GM20431 (cell line): Measurements from ENCODE around the gene RAB9A.
"Not testable (repeated sequence)": the region's sequence is repeated elsewhere in the genome, so short reads cannot be mapped to it uniquely, and the experiment has no call there.

Experiments
- in situ Hi-C: fragments of 300-500 bp; cut with MseI, MboI; formaldehyde crosslinking; loops from one replicate; pipeline ENCODE4 v1.15.0; 2020; ENCODE audit warnings: low sequenced_read_pairs; ENCODE audit not compliant: unreplicated experiment

Gene RAB9A

DNA sequence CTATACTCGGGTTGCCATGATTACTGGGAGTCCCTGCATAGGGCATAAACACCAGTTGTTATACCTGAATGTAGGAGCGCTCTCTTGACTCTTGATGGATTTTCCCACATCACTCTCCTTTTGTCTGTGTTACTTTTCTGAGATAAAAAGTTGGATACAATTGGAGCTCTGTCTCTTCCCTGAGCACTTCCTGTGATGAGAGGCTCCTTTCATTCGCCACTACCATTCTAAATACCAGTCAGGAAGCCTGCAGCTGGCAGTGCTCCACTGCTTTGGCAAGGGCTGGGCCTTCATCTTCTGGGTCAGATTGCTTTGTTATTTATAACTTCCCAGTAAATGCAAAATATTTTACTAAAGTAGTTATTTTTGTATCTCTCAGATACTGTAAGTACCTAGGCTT lies 22.1 kb upstream of the RAB9A start:
- in situ Hi-C loops: loop anchor here (25.0 kb wide), 1 partner anchor 370 kb away; the partner anchor contains the start of gene GEMIN8

DNA sequence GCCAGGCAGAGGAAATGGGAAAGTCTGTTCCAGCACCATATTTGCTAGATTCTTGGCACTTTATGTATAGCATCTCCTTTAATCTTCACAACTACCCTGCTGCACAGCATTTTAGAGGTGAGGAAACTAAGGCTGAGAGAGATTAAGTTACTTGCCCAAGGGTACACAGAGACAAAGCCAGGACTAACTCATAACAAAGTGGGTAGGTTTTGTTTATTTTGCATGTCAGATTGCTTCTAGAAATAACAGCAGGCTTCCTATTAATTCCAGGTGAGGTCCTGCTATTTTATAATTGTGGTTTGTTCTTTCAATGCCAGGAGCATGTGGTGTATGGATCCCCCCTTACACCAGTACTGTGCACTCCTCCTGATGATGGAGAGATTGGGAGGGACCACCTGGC lies 21.0 kb upstream of the RAB9A start:
- in situ Hi-C loops: loop anchor here (25.0 kb wide), 1 partner anchor 369 kb away; the partner anchor contains the start of gene GEMIN8

DNA sequence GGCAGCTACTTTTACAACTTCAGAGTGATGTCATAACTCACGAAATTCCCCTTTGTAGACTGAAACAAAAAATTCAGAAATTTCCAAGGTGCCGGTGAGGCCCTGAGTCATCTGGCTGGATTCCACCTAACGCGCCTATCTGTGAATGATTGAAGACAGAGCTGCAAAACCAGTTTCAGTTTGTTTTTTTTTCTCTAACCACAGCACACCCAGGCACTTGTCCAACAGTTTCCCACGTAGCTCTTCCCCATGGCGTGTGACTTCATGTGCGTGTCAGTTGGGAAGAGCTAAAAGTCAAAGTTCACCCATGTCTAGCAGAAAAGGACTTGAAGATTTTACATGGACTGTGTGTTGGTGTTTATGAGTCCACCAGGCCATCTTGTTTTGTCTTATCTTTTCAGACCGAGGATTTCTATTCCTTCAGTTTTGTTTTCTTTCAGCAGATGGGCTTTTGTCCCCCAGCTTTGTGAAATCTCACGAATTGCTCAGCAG lies 19.6 kb upstream of the RAB9A start:
- in situ Hi-C loops: loop anchor here (25.0 kb wide), 1 partner anchor 368 kb away; the partner anchor contains the start of gene GEMIN8

DNA sequence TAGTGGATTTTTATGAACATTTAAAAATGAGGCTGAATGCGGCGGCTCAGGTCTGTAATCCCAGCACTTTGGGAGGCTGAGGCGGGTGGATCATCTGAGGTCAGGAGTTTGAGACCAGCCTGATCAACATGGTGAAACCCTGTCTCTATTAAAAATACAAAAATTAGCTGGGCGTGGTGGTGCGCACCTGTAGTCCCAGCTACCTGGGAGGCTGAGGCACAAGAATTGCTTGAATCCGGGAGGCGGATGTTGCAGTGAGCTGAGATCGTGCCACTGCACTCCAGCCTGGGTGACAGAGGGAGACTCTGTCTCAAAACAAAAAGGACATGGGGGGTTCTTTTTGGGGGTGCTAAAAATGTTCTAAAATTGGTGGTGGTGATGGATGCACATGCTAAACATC lies 19.2 kb upstream of the RAB9A start:
- in situ Hi-C loops: loop anchor here (25.0 kb wide), 1 partner anchor 368 kb away; the partner anchor contains the start of gene GEMIN8

DNA sequence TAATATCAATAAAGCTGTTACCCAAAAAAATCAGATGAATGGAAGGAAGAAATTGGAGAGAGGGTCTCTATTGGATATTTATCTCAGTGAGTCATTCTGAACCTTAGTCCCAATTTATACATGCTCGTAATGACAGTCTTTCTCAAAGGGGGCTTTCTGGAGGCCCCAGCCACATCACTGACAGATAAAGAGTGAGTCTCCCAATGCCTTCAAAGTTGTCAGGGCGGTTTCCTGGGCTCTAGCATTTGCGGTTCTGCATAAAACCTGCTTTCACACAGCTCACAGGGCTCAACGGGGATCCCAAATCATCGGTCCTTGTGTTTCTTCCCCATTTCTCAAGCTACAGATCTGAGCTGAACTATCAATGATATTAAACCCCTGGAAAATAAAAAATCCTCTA lies 18.7 kb upstream of the RAB9A start:
- in situ Hi-C loops: loop anchor here (25.0 kb wide), 1 partner anchor 367 kb away; the partner anchor contains the start of gene GEMIN8

DNA sequence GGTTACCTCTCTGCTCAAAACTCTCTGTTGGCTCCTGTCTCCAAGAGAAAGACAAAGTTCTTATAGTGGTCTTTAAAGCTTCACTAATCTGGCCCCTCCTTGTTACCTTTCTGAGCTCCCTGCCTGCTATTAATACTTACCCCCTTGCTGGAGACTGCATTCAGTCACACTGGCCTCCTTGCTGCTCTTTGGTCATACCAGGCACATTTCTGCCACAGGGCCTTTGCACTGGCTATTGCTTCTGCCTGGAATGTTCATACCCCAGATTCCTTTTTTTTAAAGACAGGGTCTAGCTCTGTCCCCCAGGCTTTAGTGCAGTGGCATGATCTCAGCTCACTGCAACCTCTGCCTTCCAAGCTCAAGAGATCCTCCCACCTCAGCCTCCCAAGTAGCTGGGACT lies 15.9 kb upstream of the RAB9A start:
- in situ Hi-C loops: loop anchor here (25.0 kb wide), 1 partner anchor 364 kb away; the partner anchor contains the start of gene GEMIN8

DNA sequence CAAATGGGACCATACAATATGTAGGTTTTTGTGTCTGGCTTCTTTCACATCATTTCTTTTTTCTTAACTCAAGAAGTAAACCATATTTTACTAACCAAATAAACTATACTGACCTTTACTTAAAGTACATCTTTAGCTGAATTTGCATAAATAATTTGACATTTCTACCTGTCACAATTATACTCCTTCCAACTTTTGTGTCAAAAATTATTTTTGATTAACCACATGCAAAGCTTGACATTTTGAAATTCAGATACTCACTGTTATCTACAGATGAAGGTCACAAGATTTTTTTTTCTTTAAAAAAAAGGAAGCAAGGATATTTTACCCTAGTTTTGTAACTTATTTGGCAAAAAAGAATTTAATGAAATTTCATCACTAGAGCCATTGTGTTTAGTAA lies 12.0 kb upstream of the RAB9A start:
- in situ Hi-C loops: no loop called here

DNA sequence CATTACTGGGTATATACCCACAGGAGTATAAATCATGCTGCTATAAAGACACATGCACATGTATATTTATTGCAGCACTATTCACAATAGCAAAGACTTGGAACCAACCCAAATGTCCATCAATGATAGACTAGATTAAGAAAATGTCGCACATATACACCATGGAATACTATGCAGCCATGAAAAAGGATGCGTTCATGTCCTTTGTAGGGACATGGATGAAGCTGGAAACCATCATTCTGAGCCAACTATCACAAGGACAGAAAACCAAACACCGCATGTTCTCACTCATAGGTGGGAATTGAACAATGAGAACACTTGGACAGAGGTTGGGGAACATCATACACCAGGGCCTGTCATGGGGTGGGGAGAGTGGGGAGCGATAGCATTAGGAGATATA lies 9.2 kb upstream of the RAB9A start:
- in situ Hi-C loops: not testable (repeated sequence)

DNA sequence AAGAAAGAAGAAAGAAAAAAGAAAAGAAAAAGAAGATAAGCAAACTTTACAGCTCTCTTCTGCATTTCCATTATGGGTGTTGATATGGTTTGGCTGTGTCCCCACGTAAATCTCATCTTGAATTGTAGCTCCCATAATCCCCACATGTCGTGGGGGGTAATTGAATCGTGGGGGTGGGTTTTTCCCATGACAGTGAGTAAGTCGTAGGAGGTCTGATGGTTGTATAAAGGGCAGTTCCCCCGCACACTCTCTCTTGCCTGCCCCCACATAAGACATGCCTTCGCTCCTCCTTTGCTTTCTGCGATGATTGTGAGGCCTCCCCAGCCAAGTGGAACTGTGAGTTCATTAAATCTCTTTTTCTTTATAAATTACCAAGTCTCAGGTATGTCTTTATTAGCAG lies 7.3 kb upstream of the RAB9A start:
- in situ Hi-C loops: no loop called here

DNA sequence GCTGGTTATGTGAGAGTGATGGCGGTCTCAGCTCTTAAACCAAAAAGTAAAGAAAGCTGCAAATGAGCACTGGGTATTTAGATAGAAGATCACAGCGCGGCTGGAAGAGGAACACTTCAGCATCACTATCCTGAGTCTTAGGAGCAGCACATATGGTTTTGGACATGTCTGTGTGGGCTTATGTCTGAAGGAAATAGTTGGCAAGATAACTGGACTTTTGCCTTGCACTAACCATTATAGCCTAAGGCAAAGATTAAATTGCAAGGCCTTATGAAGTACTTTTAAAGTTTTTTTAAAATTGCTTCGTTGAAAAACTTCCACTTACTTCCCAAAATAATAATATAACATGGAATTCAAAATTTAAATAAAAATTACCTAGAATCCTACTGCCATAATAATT lies 4.6 kb upstream of the RAB9A start:
- in situ Hi-C loops: no loop called here

DNA sequence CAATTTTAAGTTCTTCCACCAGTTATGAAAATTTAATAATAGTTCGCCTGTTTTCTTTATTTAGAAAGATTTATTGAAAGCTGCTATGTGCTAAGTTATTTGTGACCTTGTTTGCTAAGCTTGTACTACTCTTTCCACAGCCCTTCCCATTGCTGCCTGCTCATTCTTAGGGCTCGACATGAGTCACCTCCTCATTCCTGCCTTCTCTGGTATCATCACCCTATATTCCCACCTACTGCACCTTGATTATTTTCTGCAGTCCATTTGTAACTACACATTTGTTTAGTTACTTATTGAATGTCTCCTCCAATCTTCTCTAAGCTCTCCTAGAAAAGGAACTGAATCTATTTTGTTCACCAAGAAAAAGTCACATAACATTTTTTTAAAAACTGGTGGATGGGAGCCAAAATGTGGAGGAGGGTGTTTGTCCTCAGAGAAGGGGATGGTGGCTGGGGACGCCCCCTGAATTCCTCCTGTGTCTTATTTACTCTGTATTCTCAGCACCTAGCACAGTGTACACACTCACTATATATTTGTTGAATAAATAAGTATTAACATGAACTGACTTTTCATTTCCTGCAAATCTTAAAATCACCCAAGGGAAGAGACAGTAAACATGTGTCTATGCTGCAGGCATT lies 3.7 kb upstream of the RAB9A start:
- in situ Hi-C loops: no loop called here

DNA sequence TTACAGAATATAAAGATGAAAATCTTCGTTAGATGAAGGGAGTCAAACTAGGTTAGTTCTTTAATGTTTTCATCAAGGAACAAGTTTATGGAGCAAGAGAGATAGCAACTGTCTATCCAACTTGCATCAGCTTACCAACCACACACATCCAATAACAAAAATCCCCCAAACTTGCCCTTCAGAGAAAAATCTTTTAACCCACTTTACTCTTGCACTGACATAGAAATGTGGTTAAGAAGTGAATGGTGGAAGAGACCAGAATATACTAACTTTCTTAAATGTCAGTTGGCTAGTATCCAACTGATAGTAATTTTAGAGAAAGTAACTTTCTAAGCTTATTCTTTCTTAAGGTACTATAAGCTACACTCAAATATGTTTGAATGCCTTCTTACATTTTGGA lies 1.7 kb upstream of the RAB9A start:
- in situ Hi-C loops: no loop called here

DNA sequence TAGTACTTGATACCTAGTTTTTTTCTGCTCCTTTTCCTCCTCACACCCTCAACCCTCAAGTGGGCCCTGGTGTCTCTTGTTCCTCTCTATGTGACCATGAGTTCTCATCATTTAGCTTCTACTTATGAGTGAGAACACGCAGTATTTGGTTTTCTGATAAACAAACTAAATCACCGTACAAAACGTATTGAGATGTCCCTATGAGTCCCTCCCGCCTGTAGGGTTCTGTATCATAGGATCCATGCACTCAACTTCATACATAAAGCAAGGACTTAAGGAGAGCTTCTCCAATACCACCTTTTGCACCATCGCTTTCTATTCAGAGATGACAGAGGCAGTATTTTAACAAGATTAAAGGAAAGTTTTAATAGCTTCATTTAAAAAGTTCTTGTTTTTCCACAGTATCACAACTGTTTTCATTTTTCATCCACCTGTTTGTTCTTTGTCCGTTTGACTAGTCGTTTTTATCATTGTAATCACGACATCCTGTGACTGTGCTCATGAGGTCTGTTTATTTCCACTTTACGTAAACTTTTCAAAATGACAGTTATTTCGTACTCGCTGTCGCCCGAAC lies 457 bp upstream of the RAB9A start:
- in situ Hi-C loops: no loop called here

DNA sequence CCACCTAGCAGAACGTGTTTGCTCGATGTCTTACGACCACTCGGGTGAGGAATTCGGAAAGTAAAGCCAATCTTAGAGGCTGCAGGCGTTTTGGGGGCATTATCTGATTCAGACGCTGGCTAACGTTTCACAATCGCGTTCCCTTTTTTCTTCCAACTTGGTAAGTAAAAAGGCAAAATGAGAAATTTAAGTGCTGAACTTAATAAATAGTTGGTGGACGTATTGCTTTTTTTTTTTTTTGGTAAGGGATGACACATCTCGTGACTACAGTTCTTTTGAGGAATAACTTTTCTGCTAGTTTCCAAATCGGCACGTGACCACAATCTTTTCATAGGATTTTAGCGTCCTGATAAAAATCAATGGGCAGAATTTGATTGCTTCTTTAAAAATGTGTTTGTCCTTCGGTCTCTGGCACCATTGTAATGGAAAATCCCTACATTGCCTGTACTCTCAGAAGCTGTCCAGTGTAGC lies 848 bp downstream of the RAB9A start:
- in situ Hi-C loops: no loop called here

DNA sequence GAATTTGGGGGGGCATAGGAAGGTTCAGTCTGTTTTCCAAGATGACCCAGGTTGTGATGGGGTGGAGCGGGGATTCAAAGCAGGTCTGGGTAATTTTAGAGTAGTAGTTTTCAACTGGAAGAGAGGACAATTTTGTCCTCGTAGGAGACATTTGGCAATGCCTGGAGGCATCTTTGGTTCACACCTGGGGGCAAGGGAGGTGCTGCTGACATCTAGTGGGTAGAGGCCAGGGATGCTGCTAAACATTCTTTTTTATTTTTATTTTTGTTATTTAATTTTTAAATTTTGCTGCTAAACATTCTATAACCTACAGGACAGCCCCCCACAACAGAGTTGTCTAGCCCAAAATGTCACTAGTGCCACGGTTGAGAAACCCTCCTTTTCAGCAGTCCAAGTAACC lies 1.9 kb downstream of the RAB9A start:
- in situ Hi-C loops: no loop called here

DNA sequence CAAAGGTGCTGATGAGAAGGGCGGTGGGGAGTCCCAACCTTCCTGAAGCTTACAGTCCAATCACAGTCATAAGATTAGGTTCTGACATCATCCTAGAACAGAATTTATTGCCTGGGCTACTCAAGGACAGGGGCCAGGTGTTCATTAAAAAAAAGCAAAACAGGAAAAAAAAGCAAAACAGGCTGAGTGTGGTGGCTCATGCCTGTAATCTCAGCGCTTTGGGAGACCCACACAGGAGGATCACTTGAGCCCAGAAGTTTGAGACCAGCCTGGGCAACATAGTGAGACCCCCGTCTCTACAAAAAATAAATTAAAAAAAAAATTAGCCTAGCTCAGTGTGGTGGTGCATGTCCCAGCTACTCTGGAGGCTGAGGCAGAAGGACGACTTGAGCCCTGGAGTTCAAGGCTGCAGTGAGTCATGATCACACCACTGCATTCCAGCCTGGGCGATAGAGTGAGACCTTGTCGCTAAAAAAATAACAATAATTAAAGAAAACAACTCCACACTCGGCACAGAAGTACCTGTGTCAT lies 3.0 kb downstream of the RAB9A start:
- in situ Hi-C loops: no loop called here

DNA sequence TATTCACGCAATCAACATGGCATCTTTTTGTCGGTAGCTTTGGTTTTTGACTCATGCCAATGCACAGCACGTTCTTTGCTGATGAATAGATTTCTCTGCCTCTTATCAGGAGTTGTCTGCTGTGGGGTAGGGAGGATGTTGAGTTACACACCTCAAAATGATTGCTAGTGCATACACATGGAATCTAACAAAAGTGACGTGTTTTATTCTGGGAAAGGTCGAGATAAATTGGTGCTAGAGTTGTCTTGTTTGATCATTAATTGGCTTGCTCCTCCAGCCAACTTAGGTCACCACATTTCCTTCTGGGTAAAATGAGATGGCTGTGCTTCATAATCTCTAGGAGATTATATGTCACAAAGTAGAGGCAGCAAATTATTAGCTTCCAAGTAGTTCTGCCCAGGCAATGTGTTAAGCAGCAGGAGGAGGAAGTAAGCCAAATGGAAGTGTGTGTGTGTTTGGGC lies 3.9 kb downstream of the RAB9A start:
- in situ Hi-C loops: no loop called here

DNA sequence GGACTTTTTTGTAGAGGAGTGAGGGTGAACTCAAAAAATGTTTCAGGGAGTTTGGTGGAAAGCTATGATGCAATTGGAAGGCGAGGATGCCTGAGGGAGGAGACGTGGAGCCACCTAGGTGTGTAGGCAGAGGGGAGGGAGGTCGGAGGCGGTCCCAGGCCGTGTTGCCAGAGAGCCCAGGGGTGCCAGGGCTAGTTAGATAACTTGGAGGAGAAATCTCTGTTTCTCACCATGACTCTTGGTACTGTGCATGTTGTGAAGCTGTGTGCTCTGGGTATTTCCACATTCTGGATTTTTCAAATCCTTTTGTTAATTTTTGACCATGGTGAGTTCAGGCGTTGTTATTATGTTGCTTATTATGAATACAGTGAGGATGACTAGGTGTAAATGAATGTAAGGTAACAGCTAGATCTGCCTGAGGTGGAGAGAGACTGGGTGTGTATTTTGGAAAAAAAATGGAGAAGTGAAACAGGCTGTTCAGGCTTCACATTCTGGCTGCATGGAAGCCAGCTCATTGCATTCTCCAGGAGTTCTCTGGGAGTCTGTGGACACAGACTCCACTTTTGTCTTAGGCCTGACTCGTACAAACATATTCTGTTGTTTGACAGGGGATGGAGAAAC lies 4.5 kb downstream of the RAB9A start:
- in situ Hi-C loops: no loop called here

DNA sequence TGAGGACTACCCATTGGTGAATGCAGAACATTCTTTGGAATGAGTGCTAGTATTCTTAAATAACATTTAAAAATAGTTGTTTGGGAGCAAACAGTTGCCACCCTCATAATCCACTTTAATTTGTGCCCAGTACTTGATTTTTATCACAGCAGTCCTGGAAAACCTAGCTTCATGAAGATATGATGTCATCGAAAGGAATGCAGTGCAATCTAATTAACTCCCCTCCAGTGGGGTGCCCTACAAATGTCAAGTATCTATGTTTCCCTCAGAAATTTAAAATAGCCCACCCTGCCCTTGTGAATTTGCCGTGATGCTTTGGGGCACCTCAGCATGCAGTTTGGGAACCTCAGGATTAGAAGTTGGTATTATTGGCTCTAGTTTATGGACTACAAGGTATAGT lies 5.4 kb downstream of the RAB9A start:
- in situ Hi-C loops: no loop called here

DNA sequence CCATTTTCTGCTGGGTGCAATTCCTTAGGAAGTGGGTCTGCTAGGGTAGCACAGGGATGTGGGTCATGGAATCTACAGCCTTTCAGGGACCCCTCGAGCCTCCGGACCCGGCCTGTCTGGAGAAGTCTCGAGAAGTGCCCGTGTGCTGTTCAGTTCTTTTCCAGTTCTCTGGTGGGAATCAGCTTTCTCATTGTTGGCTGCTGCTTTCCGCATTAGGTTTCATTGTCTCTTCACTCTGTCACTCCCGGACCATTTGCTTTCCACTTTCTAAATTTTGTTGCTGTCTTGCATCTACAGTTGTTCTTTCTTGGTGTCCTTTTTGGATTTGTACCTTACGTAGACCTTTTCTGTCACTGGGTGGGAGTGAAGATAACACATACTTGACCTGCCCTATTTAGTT lies 6.1 kb downstream of the RAB9A start:
- in situ Hi-C loops: no loop called here

DNA sequence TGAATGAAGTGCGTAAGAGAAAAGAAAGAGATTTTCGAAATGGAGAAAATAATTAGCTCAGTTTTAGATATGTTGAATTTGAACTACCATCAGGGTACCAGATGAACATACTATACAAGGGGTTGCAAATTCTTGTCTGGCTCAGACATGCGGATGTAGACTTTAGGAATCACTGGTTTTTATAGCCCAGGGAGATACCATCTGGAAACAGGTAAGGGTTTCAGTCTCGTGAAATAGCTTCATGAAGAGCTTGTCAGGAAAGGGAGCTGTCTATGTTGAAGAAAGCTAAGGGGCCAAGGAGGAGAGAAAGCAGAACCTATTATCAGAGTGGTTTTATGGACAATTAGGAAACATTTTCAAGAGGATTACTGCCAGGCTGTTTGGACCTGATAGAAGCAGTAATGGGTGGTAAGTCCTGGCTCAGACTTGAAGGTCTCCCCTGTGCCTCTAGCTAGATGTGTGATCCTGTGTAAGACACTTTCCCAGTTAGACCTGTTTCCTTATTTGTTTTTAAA lies 6.7 kb downstream of the RAB9A start:
- in situ Hi-C loops: no loop called here
